Chondrocyte (in vitro differentiated cells): ENCODE data around the gene PRICKLE1. TPM values are rescaled to one million over a fixed set of nuclear protein-coding genes. Genes with fewer than 3 reads are reported as not detected.

Experiments
- DNase-seq: peaks from one replicate; pipeline ENCODE4 v3.0.0; 2021; ENCODE audit warnings: mixed read lengths, low spot score
- H3K27ac Mint-ChIP-seq: one replicate; pipeline ENCODE4 v1.8.0; 2021; ENCODE audit warnings: mild to moderate bottlenecking, moderate library complexity, mixed read lengths; ENCODE audit not compliant: unreplicated experiment
- H3K27me3 Mint-ChIP-seq: 2 replicates; pipeline ENCODE4 v1.8.0; 2021; ENCODE audit warnings: low read depth, mixed read lengths
- H3K36me3 Mint-ChIP-seq: 2 replicates; pipeline ENCODE4 v1.8.0; 2021; ENCODE audit warnings: low read depth, mixed read lengths
- H3K4me1 Mint-ChIP-seq: 2 replicates; pipeline ENCODE4 v1.8.0; 2021; ENCODE audit warnings: low read depth, mild to moderate bottlenecking, mixed read lengths
- H3K4me3 Mint-ChIP-seq: one replicate; pipeline ENCODE4 v1.8.0; 2021; ENCODE audit warnings: mild to moderate bottlenecking, moderate library complexity, mixed read lengths; ENCODE audit not compliant: unreplicated experiment
- H3K9me3 Mint-ChIP-seq: 2 replicates; pipeline ENCODE4 v1.8.0; 2021; ENCODE audit warnings: low read depth, mixed read lengths
- CTCF ChIP-seq: fragments of 200-600 bp; sonication (generic); IDR thresholded peaks from 2 replicates; pipeline ENCODE4 v1.5.0; 2021; ENCODE audit warnings: antibody characterized with exemption, mild to moderate bottlenecking, moderate library complexity
- total RNA-seq: library from RNA; stranded (reverse); gene quantifications from 3 replicates; pipeline ENCODE4 v1.2.1, GENCODE V29; 2021

PRICKLE1 gene
- total RNA-seq, 1 donor from 2014 or later = 32.0 TPM

GRCh38 chr12:42530284-42530683, 59.3 kb downstream of the PRICKLE1 start:
- no peak for TF ChIP-seq CTCF
- no peak for DNase-seq
- no peak overlapping the region for H3K27ac Mint-ChIP-seq
- no peaks in the 10 kb centered on the region for H3K27me3 Mint-ChIP-seq
- H3K4me3 Mint-ChIP-seq = no peak overlapping the region
- H3K36me3 Mint-ChIP-seq = peaks cover 4% of the 10 kb centered on the region
- H3K4me1 Mint-ChIP-seq = peaks cover 43% of the 10 kb centered on the region
- H3K9me3 Mint-ChIP-seq = no peaks in the 10 kb centered on the region

DNA sequence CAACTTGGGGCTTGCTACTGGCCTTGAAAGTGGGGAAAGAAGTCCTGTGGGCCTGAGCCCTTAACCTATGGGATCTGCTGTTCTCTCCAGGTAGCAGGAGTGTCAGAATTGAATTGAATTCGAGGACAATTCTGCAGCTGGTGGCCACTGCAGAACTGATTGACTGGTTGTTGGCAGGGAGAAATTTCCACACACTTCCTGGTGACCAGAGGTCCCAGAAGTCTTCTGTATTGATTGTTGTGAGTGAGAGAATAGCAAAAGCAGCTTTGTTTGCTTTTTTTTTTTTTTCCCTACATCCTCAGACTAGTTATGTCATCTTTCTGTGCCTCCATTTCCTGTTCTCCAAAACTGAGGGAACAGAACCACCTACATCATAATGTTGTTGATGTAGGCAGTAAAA, 64.1 kb downstream of the PRICKLE1 start:
- H3K36me3 Mint-ChIP-seq = peaks cover 4% of the 10 kb centered on the region
- H3K9me3 Mint-ChIP-seq = no peaks in the 10 kb centered on the region
- no peak overlapping the region for H3K27ac Mint-ChIP-seq
- no peak for DNase-seq
- peaks cover 22% of the 10 kb centered on the region for H3K4me1 Mint-ChIP-seq
- H3K27me3 Mint-ChIP-seq = no peaks in the 10 kb centered on the region
- H3K4me3 Mint-ChIP-seq = no peak overlapping the region
- no peak for TF ChIP-seq CTCF

- H3K9me3 Mint-ChIP-seq = no peaks in the 10 kb centered on the region
- no peak for DNase-seq
- H3K4me3 Mint-ChIP-seq = no peak overlapping the region
- peaks cover 4% of the 10 kb centered on the region for H3K36me3 Mint-ChIP-seq
- no peak for TF ChIP-seq CTCF
- no peak overlapping the region for H3K27ac Mint-ChIP-seq
- H3K4me1 Mint-ChIP-seq = peaks cover 22% of the 10 kb centered on the region
- H3K27me3 Mint-ChIP-seq = no peaks in the 10 kb centered on the region
Observed at GRCh38 chr12:42524716-42525115, 64.8 kb downstream of the PRICKLE1 start.

- no peak for TF ChIP-seq CTCF
- Mint-ChIP-seq H3K4me1 (no peaks in the 10 kb centered on the region), H3K27ac (no peak overlapping the region), H3K9me3 (peaks cover 3% of the 10 kb centered on the region), H3K4me3 (no peak overlapping the region), H3K36me3 (peaks cover 5% of the 10 kb centered on the region), H3K27me3 (no peaks in the 10 kb centered on the region)
- no peak for DNase-seq
Observed at GRCh38 chr12:42516573-42516972, 73.0 kb downstream of the PRICKLE1 start.

- Mint-ChIP-seq H3K4me3 (no peak overlapping the region), H3K27ac (no peak overlapping the region), H3K27me3 (no peaks in the 10 kb centered on the region), H3K36me3 (peaks cover 6% of the 10 kb centered on the region), H3K4me1 (peaks cover 30% of the 10 kb centered on the region), H3K9me3 (no peaks in the 10 kb centered on the region)
- no peak for TF ChIP-seq CTCF
- no peak for DNase-seq
Observed at GRCh38 chr12:42511656-42512055, 77.9 kb downstream of the PRICKLE1 start.
